GM23338 (cell line): Measurements from ENCODE around the gene GSTA2. TPM values are rescaled to one million over a fixed set of nuclear protein-coding genes. Genes with fewer than 3 reads are reported as not detected.

ENCODE experiments used
- ATAC-seq: fragments of 200-7000 bp; cut with Tn5 transposase; 3 replicates; pipeline ENCODE4 v1.9.1; 2020
- DNase-seq: peaks from one replicate; pipeline ENCODE4 v3.0.0-alpha.2; 2015; ENCODE audit warnings: low spot score
- H2AFZ ChIP-seq: fragments of 200-600 bp; sonication (generic); 2 replicates; pipeline ENCODE4 v1.8.0; 2016; ENCODE audit warnings: antibody characterized with exemption, mild to moderate bottlenecking, moderate library complexity
- H3F3A ChIP-seq: fragments of 200-600 bp; sonication (generic); replicated peaks from 2 replicates; pipeline ENCODE4 v1.8.0; 2017; ENCODE audit warnings: antibody characterized with exemption, mixed run types, low read depth
- H3K27ac ChIP-seq: fragments of 200-600 bp; sonication (generic); 2 replicates; pipeline ENCODE4 v1.6.1; 2016; ENCODE audit warnings: low read depth
- H3K27me3 ChIP-seq: fragments of 200-600 bp; sonication (generic); 2 replicates; pipeline ENCODE4 v1.8.0; 2016; ENCODE audit warnings: mild to moderate bottlenecking, mixed run types, moderate library complexity; ENCODE audit not compliant: insufficient read depth
- H3K36me3 ChIP-seq: fragments of 200-600 bp; sonication (generic); 2 replicates; pipeline ENCODE4 v1.8.0; 2016; ENCODE audit warnings: mild to moderate bottlenecking; ENCODE audit not compliant: insufficient read depth
- H3K4me1 ChIP-seq: fragments of 200-600 bp; sonication (generic); 2 replicates; pipeline ENCODE4 v1.8.0; 2016; ENCODE audit warnings: mild to moderate bottlenecking, moderate library complexity; ENCODE audit not compliant: insufficient read depth
- H3K4me2 ChIP-seq: fragments of 200-600 bp; sonication (generic); 2 replicates; pipeline ENCODE4 v1.7.1; 2017; ENCODE audit warnings: mixed run types
- H3K4me3 ChIP-seq: fragments of 200-600 bp; sonication (generic); 2 replicates; pipeline ENCODE4 v1.6.1; 2016; ENCODE audit warnings: mixed run types
- H3K79me2 ChIP-seq: fragments of 200-600 bp; sonication (generic); replicated peaks from 2 replicates; pipeline ENCODE4 v1.8.0; 2017; ENCODE audit warnings: mild to moderate bottlenecking; ENCODE audit not compliant: insufficient read depth
- H3K9me2 ChIP-seq: fragments of 200-600 bp; sonication (generic); 2 replicates; pipeline ENCODE4 v1.8.0; 2017; ENCODE audit not compliant: insufficient read depth
- H4K20me1 ChIP-seq: fragments of 200-600 bp; sonication (generic); replicated peaks from 2 replicates; pipeline ENCODE4 v1.8.0; 2017; ENCODE audit warnings: mild to moderate bottlenecking; ENCODE audit not compliant: insufficient read depth
- H3K27ac Mint-ChIP-seq: 2 replicates; pipeline ENCODE4 v1.8.0; 2020; ENCODE audit warnings: inconsistent platforms, mild to moderate bottlenecking, moderate library complexity, mixed read lengths
- H3K27me3 Mint-ChIP-seq: 3 replicates; pipeline ENCODE4 v1.8.0; 2022; ENCODE audit warnings: low read depth, mild to moderate bottlenecking, moderate library complexity, mixed read lengths, inconsistent platforms; ENCODE audit not compliant: insufficient read depth, poor library complexity
- H3K36me3 Mint-ChIP-seq: 3 replicates; pipeline ENCODE4 v1.8.0; 2021; ENCODE audit warnings: low read depth, mild to moderate bottlenecking, inconsistent platforms, moderate library complexity, mixed read lengths
- H3K4me1 Mint-ChIP-seq: 3 replicates; pipeline ENCODE4 v1.8.0; 2020; ENCODE audit warnings: mild to moderate bottlenecking, inconsistent platforms, mixed read lengths
- H3K4me3 Mint-ChIP-seq: 3 replicates; pipeline ENCODE4 v1.8.0; 2021; ENCODE audit warnings: moderate library complexity, mild to moderate bottlenecking, inconsistent platforms, mixed read lengths
- H3K9me3 Mint-ChIP-seq: 3 replicates; pipeline ENCODE4 v1.8.0; 2020; ENCODE audit warnings: moderate library complexity, mild to moderate bottlenecking, inconsistent platforms, mixed read lengths
- CREB1 ChIP-seq: fragments of 250-450 bp; sonication (Bioruptor Pico); IDR thresholded peaks from 2 replicates; pipeline ENCODE4 v1.5.0; 2020; ENCODE audit warnings: low read depth, mild to moderate bottlenecking, moderate library complexity
- CTCF ChIP-seq, 2 experiments: fragments of 200-600 bp in 1 of 2; sonication (generic) in 1 of 2; conservative IDR thresholded peaks; 2 replicates each; pipeline versions ENCODE4 v1.5.1 to v1.6.1; 2016 to 2017; ENCODE audit warnings: antibody characterized with exemption in 2 of 2, low read depth in 2 of 2, mild to moderate bottlenecking in 2 of 2, moderate library complexity in 1 of 2
- ETS1 ChIP-seq: IDR thresholded peaks from 2 replicates; pipeline ENCODE4 v1.6.1; 2016; ENCODE audit warnings: antibody characterized with exemption
- EZH2 ChIP-seq: fragments of 200-600 bp; sonication (generic); IDR thresholded peaks from one replicate; pipeline ENCODE4 v1.8.0; 2017; ENCODE audit warnings: antibody characterized with exemption, mild to moderate bottlenecking, low read depth; ENCODE audit not compliant: unreplicated experiment
- EZH2phosphoT487 ChIP-seq: fragments of 200-600 bp; sonication (generic); IDR thresholded peaks from one replicate; pipeline ENCODE4 v1.8.1; 2018; ENCODE audit warnings: antibody characterized with exemption; ENCODE audit not compliant: unreplicated experiment
- JUNB ChIP-seq: IDR thresholded peaks from one replicate; pipeline ENCODE4 v1.6.1; 2016; ENCODE audit warnings: antibody characterized with exemption; ENCODE audit not compliant: unreplicated experiment
- NANOG ChIP-seq: IDR thresholded peaks from 2 replicates; pipeline ENCODE4 v1.6.1; 2016; ENCODE audit warnings: antibody characterized with exemption, borderline replicate concordance
- POLR2AphosphoS5 ChIP-seq: IDR thresholded peaks from 2 replicates; pipeline ENCODE4 v1.6.1; 2016; ENCODE audit warnings: antibody characterized with exemption, low read depth
- REST ChIP-seq: IDR thresholded peaks from one replicate; pipeline ENCODE4 v1.6.1; 2018; ENCODE audit warnings: antibody characterized with exemption; ENCODE audit not compliant: unreplicated experiment
- STAT1 ChIP-seq: IDR thresholded peaks from one replicate; pipeline ENCODE4 v1.6.1; 2016; ENCODE audit warnings: antibody characterized with exemption; ENCODE audit not compliant: unreplicated experiment
- ZNF114 ChIP-seq: fragments of 250-450 bp; sonication (Bioruptor Pico); IDR thresholded peaks from 2 replicates; pipeline ENCODE4 v1.5.0; 2020; ENCODE audit warnings: mild to moderate bottlenecking, moderate library complexity
- ZNF331 ChIP-seq: fragments of 250-450 bp; sonication (Bioruptor Pico); IDR thresholded peaks from 2 replicates; pipeline ENCODE4 v1.5.0; 2020; ENCODE audit warnings: low read depth, mild to moderate bottlenecking, moderate library complexity
- ZNF462 ChIP-seq: fragments of 250-450 bp; sonication (Bioruptor Pico); IDR thresholded peaks from 2 replicates; pipeline ENCODE4 v1.5.0; 2020; ENCODE audit warnings: mild to moderate bottlenecking, moderate library complexity
- polyA plus RNA-seq: library from polyadenylated mRNA; unstranded; fragments of >200 nt; fragmentation: Nextera tagmentation; extraction: Ambion mirVana; gene quantifications from 2 replicates; pipeline ENCODE4 v1.2.1, GENCODE V29; 2016
- total RNA-seq: library from RNA; depleted of rRNA; stranded (reverse); fragments of >200 nt; shearing (Covaris generic); gene quantifications from 2 replicates; pipeline ENCODE4 v1.2.3, GENCODE V29; 2014

GSTA2 gene
- total and polyA plus RNA-seq, 2 experiments from 2014 or later, result not detected

- no peak overlapping the region for H2AFZ ChIP-seq
- no peak for TF ChIP-seq EZH2
- TF ChIP-seq ZNF331, result no peak
- TF ChIP-seq JUNB, result no peak
- no peak for TF ChIP-seq ZNF114 (CRISPR knock-in tag)
- no peak for TF ChIP-seq ETS1
- TF ChIP-seq EZH2phosphoT487, result no peak
- TF ChIP-seq POLR2AphosphoS5, result no peak
- TF ChIP-seq ZNF462, result no peak
- TF ChIP-seq CTCF (conservative IDR thresholded peaks at IDR 0.05; ENCODE audit: low read depth in 2 of 2), result no peak
- no peak for TF ChIP-seq REST
- TF ChIP-seq STAT1, result no peak
- no peak for TF ChIP-seq CREB1 (CRISPR knock-in tag)
- no peak for TF ChIP-seq NANOG
- H3K27me3 Mint-ChIP-seq, result peaks cover 3% of the 10 kb centered on the region
These were observed 4.2 kb downstream of the GSTA2 start for GRCh38 chr6:52759085-52759484.

More at GRCh38 chr6:52759085-52759484, 4.2 kb downstream of the GSTA2 start:
- Histone ChIP-seq H3K27me3 (no peaks in the 10 kb centered on the region), H3K27ac (no peak overlapping the region), H3K4me1 (no peaks in the 10 kb centered on the region), H4K20me1 (no peaks in the 10 kb centered on the region), H3K36me3 (no peaks in the 10 kb centered on the region), H3K79me2 (no peaks in the 10 kb centered on the region), H3K9me2 (no peaks in the 10 kb centered on the region), H3K4me2 (no peak overlapping the region), H3F3A (no peaks in the 10 kb centered on the region), H3K4me3 (no peak overlapping the region)
- no peak overlapping the region for H3K4me3 Mint-ChIP-seq
- H3K9me3 Mint-ChIP-seq, result peaks cover 5% of the 10 kb centered on the region; the same call in 2 of the 3 replicates
- no peak overlapping the region for H3K27ac Mint-ChIP-seq
- no peak for ATAC-seq
- DNase-seq, result no peak
- no peaks in the 10 kb centered on the region for H3K36me3 Mint-ChIP-seq
- H3K4me1 Mint-ChIP-seq, result peaks cover 4% of the 10 kb centered on the region; the same call in 2 of the 3 replicates
